Keratinocyte (primary cell): Measurements from ENCODE around the gene RNF44. TPM values are rescaled to one million over a fixed set of nuclear protein-coding genes. Genes with fewer than 3 reads are reported as not detected.
"Not testable (repeated sequence)": the region's sequence is repeated elsewhere in the genome, so short reads cannot be mapped to it uniquely, and the experiment has no call there.

ENCODE experiments used
- DNase-seq: peaks from one replicate; pipeline ENCODE4 v3.0.0-alpha.2; 2011; ENCODE audit warnings: low read depth, missing footprints, low spot score
- FAIRE-seq: peaks from 2 replicates; lab custom pipeline; 2011; peaks lifted over from hg19 to GRCh38; lab: Jason Lieb, UNC
- H2AFZ ChIP-seq: 2 replicates; pipeline ENCODE4 v1.6.0; 2012; ENCODE audit warnings: low read length, control low read depth, inconsistent platforms; ENCODE audit not compliant: control insufficient read depth
- H3K27ac ChIP-seq: 2 replicates; pipeline ENCODE4 v1.5.1; 2011; ENCODE audit warnings: low read length; ENCODE audit not compliant: control insufficient read depth, insufficient read depth
- H3K27me3 ChIP-seq: 3 replicates; pipeline ENCODE4 v1.6.0; 2011; ENCODE audit warnings: low read length; ENCODE audit not compliant: control insufficient read depth, insufficient read depth; ENCODE audit errors: extremely low read depth
- H3K36me3 ChIP-seq, 2 experiments: 2 replicates in 1 of 2; 3 replicates in 1 of 2; pipeline ENCODE4 v1.5.1; 2011; ENCODE audit warnings: low read length in 2 of 2, mild to moderate bottlenecking in 1 of 2; ENCODE audit not compliant: control insufficient read depth in 2 of 2, insufficient read depth in 2 of 2; ENCODE audit errors: extremely low read depth in 1 of 2
- H3K4me1 ChIP-seq: 3 replicates; pipeline ENCODE4 v1.5.1; 2011; ENCODE audit warnings: low read length; ENCODE audit not compliant: control insufficient read depth, insufficient read depth; ENCODE audit errors: extremely low read depth
- H3K4me2 ChIP-seq: 3 replicates; pipeline ENCODE4 v1.6.0; 2011; ENCODE audit warnings: low read depth, low read length; ENCODE audit not compliant: control insufficient read depth, insufficient read depth; ENCODE audit errors: extremely low read depth
- H3K4me3 ChIP-seq, 3 experiments: fragments of 200-600 bp in 1 of 3; sonication (generic) in 1 of 3; 2 replicates in 2 of 3; 3 replicates in 1 of 3; pipeline ENCODE4 v1.5.1; 2011 to 2016; ENCODE audit warnings: low read length in 3 of 3, mild to moderate bottlenecking in 3 of 3, control low read depth in 2 of 3, inconsistent platforms in 1 of 3, low read depth in 1 of 3, mixed read lengths in 1 of 3, mixed run types in 1 of 3, moderate library complexity in 1 of 3; ENCODE audit not compliant: control insufficient read depth in 2 of 3, insufficient read depth in 2 of 3; ENCODE audit errors: extremely low read depth in 1 of 3
- H3K79me2 ChIP-seq: 2 replicates; pipeline ENCODE4 v1.6.0; 2012; ENCODE audit warnings: low read length; ENCODE audit not compliant: control insufficient read depth, insufficient read depth
- H3K9ac ChIP-seq: 3 replicates; pipeline ENCODE4 v1.6.0; 2011; ENCODE audit warnings: low read length; ENCODE audit not compliant: control insufficient read depth, insufficient read depth; ENCODE audit errors: extremely low read depth
- H3K9me1 ChIP-seq: 3 replicates; pipeline ENCODE4 v1.6.0; 2011; ENCODE audit warnings: low read length; ENCODE audit not compliant: control insufficient read depth, insufficient read depth; ENCODE audit errors: extremely low read depth
- H3K9me3 ChIP-seq: 2 replicates; pipeline ENCODE4 v1.5.1; 2012; ENCODE audit warnings: low read depth, low read length; ENCODE audit not compliant: control insufficient read depth
- H4K20me1 ChIP-seq: 3 replicates; pipeline ENCODE4 v1.6.0; 2011; ENCODE audit warnings: low read length; ENCODE audit not compliant: control insufficient read depth, insufficient read depth; ENCODE audit errors: extremely low read depth
- CTCF ChIP-seq, 3 experiments: IDR thresholded peaks in 1 of 3; conservative IDR thresholded peaks in 1 of 3; optimal IDR thresholded peaks in 1 of 3; 2 replicates in 2 of 3; 3 replicates in 1 of 3; pipeline versions ENCODE3 to v1.5.1; 2011; ENCODE audit warnings: low read length in 3 of 3, mild to moderate bottlenecking in 3 of 3, moderate library complexity in 2 of 3, control low read depth in 1 of 3, inconsistent platforms in 1 of 3; ENCODE audit not compliant: insufficient read depth in 2 of 3; ENCODE audit errors: extremely low read depth in 1 of 3
- EZH2 ChIP-seq: IDR thresholded peaks from one replicate; pipeline ENCODE4 v1.6.1; 2012; ENCODE audit warnings: inconsistent platforms, mild to moderate bottlenecking, low read length, moderate library complexity
- dilution Hi-C: fragments of 300-500 bp; cut with MboI; formaldehyde crosslinking; loops from one replicate; pipeline ENCODE4 v1.7.0; 2020; ENCODE audit warnings: low sequenced_read_pairs; ENCODE audit not compliant: extremely low pct_ligation_motif_present
- polyA plus RNA-seq, 5 experiments: library from polyadenylated mRNA; depleted of rRNA in 3 of 5; stranded (reverse) in 3 of 5; stranded (forward) in 1 of 5; unstranded in 1 of 5; fragments of >200 nt; gene quantifications; 1 replicate in 1 of 5; 2 replicates in 3 of 5; 3 replicates in 1 of 5; pipeline versions ENCODE4 v1.2.1 to v1.2.3, GENCODE V29; 2011 to 2012; ENCODE audit warnings: missing spikeins in 2 of 5, low read depth in 1 of 5, low replicate concordance in 1 of 5

Gene RNF44
- polyA plus RNA-seq, 1 donor (not counting 4 experiments of a cell fraction or from before 2014, with no cell fraction given), result 5.3 TPM

- Histone ChIP-seq H4K20me1 (no peaks in the 10 kb centered on the region), H3K4me2 (no peak overlapping the region), H3K36me3 (peaks cover 24 to 43% of the 10 kb centered on the region in 2 experiments), H3K79me2 (peaks cover 22% of the 10 kb centered on the region), H3K9me1 (peaks cover 2% of the 10 kb centered on the region), H3K4me3 (no peak overlapping the region), H3K4me1 (peaks cover 34% of the 10 kb centered on the region), H3K27me3 (no peaks in the 10 kb centered on the region), H3K27ac (no peak overlapping the region), H3K9me3 (no peaks in the 10 kb centered on the region), H3K9ac (no peak overlapping the region), H2AFZ (no peak overlapping the region)
- dilution Hi-C loops, result no loop called here
- no peak for TF ChIP-seq EZH2
- peak in 1 of 3 experiments; percentile 31 for TF ChIP-seq CTCF (optimal IDR thresholded peaks at IDR 0.05 in 1 of 3, IDR thresholded peaks at IDR 0.05 in 1 of 3, conservative IDR thresholded peaks at IDR 0.05 in 1 of 3; ENCODE audit: extremely low read depth in 1 of 3, insufficient read depth in 2 of 3, low read length in 3 of 3)
- DNase-seq, result no peak
- FAIRE-seq, result no peak
Measured at GRCh38 chr5:176490301-176490700, 46.9 kb downstream of the RNF44 start.

- peaks cover 25% of the 10 kb centered on the region for H3K79me2 ChIP-seq
- peak overlapping the region; percentile 7 for H3K4me2 ChIP-seq
- no peak overlapping the region for H3K4me3 ChIP-seq
- no peaks in the 10 kb centered on the region for H4K20me1 ChIP-seq
- no peak overlapping the region for H3K27ac ChIP-seq
- no peak for DNase-seq
- dilution Hi-C loops, result no loop called here
- H3K27me3 ChIP-seq, result no peaks in the 10 kb centered on the region
- H3K36me3 ChIP-seq, result peaks cover 26 to 43% of the 10 kb centered on the region in 2 experiments
- TF ChIP-seq EZH2, result no peak
- TF ChIP-seq CTCF (optimal IDR thresholded peaks at IDR 0.05 in 1 of 3, IDR thresholded peaks at IDR 0.05 in 1 of 3, conservative IDR thresholded peaks at IDR 0.05 in 1 of 3; ENCODE audit: extremely low read depth in 1 of 3, insufficient read depth in 2 of 3, low read length in 3 of 3), result no peak
- no peak overlapping the region for H3K9ac ChIP-seq
- H3K9me3 ChIP-seq, result no peaks in the 10 kb centered on the region
- peaks cover 34% of the 10 kb centered on the region for H3K4me1 ChIP-seq
- H3K9me1 ChIP-seq, result peaks cover 2% of the 10 kb centered on the region
- H2AFZ ChIP-seq, result no peak overlapping the region
- no peak for FAIRE-seq
Measured at GRCh38 chr5:176489077-176489476, 48.1 kb downstream of the RNF44 start.

- DNase-seq, dilution Hi-C loops, FAIRE-seq, H3K9ac ChIP-seq, H3K27ac ChIP-seq, H3K4me2 ChIP-seq, H3K9me1 ChIP-seq, H3K27me3 ChIP-seq, H2AFZ ChIP-seq, H3K4me3 ChIP-seq, H4K20me1 ChIP-seq, H3K9me3 ChIP-seq: not testable (repeated sequence)
- peaks cover 21% of the 10 kb centered on the region for H3K4me1 ChIP-seq
- H3K36me3 ChIP-seq, result peaks cover 18 to 32% of the 10 kb centered on the region in 2 experiments
- peaks cover 35% of the 10 kb centered on the region for H3K79me2 ChIP-seq
Measured at GRCh38 chr5:176487160-176487559, 50.0 kb downstream of the RNF44 start.
